Measurements from ENCODE around the gene KLF16. TPM values are rescaled to one million over a fixed set of nuclear protein-coding genes. Genes with fewer than 3 reads are reported as not detected.

Gene KLF16
- total and polyA plus RNA-seq, 9 of the 15 experiments (the other 6 are each of a cell fraction or from before 2014, with no cell fraction given) = 0.04 to 60.4 (median 6.8) TPM

DNA sequence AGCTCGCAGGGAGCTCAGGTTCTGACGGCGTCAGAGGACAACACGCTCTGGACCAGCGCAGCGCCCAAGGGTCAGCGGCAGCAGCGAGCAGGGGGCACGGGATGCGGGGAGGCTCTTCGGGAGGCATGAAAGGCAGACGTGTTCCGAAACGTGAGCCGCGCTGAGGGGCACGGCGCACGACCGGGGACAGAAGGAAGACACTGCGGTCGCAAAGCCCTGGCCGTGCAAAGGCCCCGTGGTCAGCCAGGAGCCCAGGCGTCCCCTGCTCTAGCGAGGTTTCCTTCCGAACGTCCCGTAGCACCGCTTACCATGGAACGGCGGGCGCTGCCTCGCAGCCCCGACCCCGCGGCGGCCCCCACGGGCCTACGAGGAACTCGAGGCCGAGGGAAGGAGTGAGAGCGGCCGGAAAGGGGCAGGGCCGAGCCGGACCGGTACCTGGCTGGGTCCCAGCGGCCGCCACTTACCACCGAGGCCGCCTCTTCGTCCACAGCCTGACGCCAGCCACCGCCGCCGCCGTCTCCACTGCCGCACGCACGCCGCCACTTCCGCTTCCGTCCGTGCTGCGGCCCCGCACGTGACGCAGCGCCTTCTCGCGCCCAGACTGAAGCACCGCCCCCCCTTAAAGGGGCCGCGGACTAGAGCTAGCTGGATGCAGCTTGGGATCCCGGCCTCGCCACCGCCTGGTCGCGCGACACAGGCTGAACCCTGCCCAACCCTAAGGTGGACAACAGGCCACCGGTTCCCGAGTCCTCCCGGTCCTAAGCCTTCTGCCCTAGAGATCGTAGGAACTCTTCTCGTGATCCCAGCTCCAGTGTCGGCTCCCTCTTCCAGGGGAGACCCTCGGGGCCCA lies 12.5 kb upstream of the KLF16 start (continued):
- TF ChIP-seq TBP (optimal IDR thresholded peaks at IDR 0.05; ENCODE audit: low read depth, low read length) = peak; percentile 52
- TF ChIP-seq RB1 (IDR thresholded peaks at IDR 0.05; ENCODE audit: low read depth) = peak; percentile 98
- TF ChIP-seq MTA2 (IDR thresholded peaks at IDR 0.05; ENCODE audit: low read depth) = no peak
- no peak for TF ChIP-seq SMAD2 (IDR thresholded peaks at IDR 0.05; ENCODE audit: low read depth, low read length)
- TF ChIP-seq SMAD4 (CRISPR knock-in tag; conservative IDR thresholded peaks at IDR 0.05) = peak; percentile 83
- TF ChIP-seq RBM25 (IDR thresholded peaks at IDR 0.05; ENCODE audit: low read depth, low read length, severe bottlenecking) = peak; percentile 90
- TF ChIP-seq MAFK (IDR thresholded peaks at IDR 0.05; ENCODE audit: low read length) = no peak
- TF ChIP-seq ZFP30 (CRISPR knock-in tag; IDR thresholded peaks at IDR 0.05; ENCODE audit: borderline replicate concordance) = no peak
- TF ChIP-seq DDX20 (tag; IDR thresholded peaks at IDR 0.05; ENCODE audit: low read depth) = no peak
- TF ChIP-seq, protein P1, sequence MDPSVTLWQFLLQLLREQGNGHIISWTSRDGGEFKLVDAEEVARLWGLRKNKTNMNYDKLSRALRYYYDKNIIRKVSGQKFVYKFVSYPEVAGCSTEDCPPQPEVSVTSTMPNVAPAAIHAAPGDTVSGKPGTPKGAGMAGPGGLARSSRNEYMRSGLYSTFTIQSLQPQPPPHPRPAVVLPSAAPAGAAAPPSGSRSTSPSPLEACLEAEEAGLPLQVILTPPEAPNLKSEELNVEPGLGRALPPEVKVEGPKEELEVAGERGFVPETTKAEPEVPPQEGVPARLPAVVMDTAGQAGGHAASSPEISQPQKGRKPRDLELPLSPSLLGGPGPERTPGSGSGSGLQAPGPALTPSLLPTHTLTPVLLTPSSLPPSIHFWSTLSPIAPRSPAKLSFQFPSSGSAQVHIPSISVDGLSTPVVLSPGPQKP (CRISPR knock-in tag; IDR thresholded peaks at IDR 0.05) = no peak; the same call in 1 of the 2 replicates
- peak; percentile 59; the same call in 1 of the 2 replicates for TF ChIP-seq SMARCA5 (IDR thresholded peaks at IDR 0.05)
- TF ChIP-seq, protein P2, sequence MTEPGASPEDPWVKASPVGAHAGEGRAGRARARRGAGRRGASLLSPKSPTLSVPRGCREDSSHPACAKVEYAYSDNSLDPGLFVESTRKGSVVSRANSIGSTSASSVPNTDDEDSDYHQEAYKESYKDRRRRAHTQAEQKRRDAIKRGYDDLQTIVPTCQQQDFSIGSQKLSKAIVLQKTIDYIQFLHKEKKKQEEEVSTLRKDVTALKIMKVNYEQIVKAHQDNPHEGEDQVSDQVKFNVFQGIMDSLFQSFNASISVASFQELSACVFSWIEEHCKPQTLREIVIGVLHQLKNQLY (CRISPR knock-in tag; conservative IDR thresholded peaks at IDR 0.05) = no peak
- TF ChIP-seq, protein P3, sequence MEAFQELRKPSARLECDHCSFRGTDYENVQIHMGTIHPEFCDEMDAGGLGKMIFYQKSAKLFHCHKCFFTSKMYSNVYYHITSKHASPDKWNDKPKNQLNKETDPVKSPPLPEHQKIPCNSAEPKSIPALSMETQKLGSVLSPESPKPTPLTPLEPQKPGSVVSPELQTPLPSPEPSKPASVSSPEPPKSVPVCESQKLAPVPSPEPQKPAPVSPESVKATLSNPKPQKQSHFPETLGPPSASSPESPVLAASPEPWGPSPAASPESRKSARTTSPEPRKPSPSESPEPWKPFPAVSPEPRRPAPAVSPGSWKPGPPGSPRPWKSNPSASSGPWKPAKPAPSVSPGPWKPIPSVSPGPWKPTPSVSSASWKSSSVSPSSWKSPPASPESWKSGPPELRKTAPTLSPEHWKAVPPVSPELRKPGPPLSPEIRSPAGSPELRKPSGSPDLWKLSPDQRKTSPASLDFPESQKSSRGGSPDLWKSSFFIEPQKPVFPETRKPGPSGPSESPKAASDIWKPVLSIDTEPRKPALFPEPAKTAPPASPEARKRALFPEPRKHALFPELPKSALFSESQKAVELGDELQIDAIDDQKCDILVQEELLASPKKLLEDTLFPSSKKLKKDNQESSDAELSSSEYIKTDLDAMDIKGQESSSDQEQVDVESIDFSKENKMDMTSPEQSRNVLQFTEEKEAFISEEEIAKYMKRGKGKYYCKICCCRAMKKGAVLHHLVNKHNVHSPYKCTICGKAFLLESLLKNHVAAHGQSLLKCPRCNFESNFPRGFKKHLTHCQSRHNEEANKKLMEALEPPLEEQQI (IDR thresholded peaks at IDR 0.05) = no peak
- TF ChIP-seq, protein P4, sequence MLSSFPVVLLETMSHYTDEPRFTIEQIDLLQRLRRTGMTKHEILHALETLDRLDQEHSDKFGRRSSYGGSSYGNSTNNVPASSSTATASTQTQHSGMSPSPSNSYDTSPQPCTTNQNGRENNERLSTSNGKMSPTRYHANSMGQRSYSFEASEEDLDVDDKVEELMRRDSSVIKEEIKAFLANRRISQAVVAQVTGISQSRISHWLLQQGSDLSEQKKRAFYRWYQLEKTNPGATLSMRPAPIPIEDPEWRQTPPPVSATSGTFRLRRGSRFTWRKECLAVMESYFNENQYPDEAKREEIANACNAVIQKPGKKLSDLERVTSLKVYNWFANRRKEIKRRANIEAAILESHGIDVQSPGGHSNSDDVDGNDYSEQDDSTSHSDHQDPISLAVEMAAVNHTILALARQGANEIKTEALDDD (IDR thresholded peaks at IDR 0.05) = no peak
- TF ChIP-seq TAL1 (IDR thresholded peaks at IDR 0.05) = no peak
- TF ChIP-seq KDM4B (IDR thresholded peaks at IDR 0.05; ENCODE audit: borderline replicate concordance in 2 of 2, low read depth in 1 of 2) = peak in 1 of 2 experiments; percentile 63; a peak in 2 of 4 replicates
- TF ChIP-seq, protein P5, sequence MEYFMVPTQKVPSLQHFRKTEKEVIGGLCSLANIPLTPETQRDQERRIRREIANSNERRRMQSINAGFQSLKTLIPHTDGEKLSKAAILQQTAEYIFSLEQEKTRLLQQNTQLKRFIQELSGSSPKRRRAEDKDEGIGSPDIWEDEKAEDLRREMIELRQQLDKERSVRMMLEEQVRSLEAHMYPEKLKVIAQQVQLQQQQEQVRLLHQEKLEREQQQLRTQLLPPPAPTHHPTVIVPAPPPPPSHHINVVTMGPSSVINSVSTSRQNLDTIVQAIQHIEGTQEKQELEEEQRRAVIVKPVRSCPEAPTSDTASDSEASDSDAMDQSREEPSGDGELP (CRISPR knock-in tag; IDR thresholded peaks at IDR 0.05; ENCODE audit: borderline replicate concordance) = peak; percentile 84; the same call in 1 of the 2 replicates
- TF ChIP-seq SMAD3 (CRISPR knock-in tag; conservative IDR thresholded peaks at IDR 0.05) = no peak
- TF ChIP-seq CEBPB (tag; IDR thresholded peaks at IDR 0.05) = no peak
